ENCODE measurements around the gene FSTL1.
A peak's percentile ranks its signal among the peaks of the same experiment; 100 is the strongest.

The FSTL1 gene

GRCh38 chr3:120438665-120439370 lies 12.0 kb downstream of the FSTL1 start:
- no peak for DNase-seq

- DNase-seq = no peak
These were observed 12.6 kb downstream of the FSTL1 start for GRCh38 chr3:120438216-120438615.

- no peak for DNase-seq
These were observed 13.2 kb downstream of the FSTL1 start for GRCh38 chr3:120437559-120437958.

- DNase-seq = no peak
These were observed 14.2 kb downstream of the FSTL1 start for GRCh38 chr3:120436523-120437050.

GRCh38 chr3:120435621-120436020 lies 15.2 kb downstream of the FSTL1 start:
- DNase-seq = no peak

- no peak for DNase-seq
These were observed 17.0 kb downstream of the FSTL1 start for GRCh38 chr3:120433662-120434331.

- no peak for DNase-seq
These were observed 18.5 kb downstream of the FSTL1 start for GRCh38 chr3:120432150-120432860.

- no peak for DNase-seq
These were observed 20.9 kb downstream of the FSTL1 start for GRCh38 chr3:120429921-120430361.

GRCh38 chr3:120428924-120429323 lies 21.9 kb downstream of the FSTL1 start:
- no peak for DNase-seq

GRCh38 chr3:120427201-120427600 lies 23.6 kb downstream of the FSTL1 start:
- no peak for DNase-seq

GRCh38 chr3:120425572-120426250 lies 25.1 kb downstream of the FSTL1 start:
- DNase-seq = no peak

- no peak for DNase-seq
These were observed 25.7 kb downstream of the FSTL1 start for GRCh38 chr3:120424976-120425570.

- no peak for DNase-seq
These were observed 26.3 kb downstream of the FSTL1 start for GRCh38 chr3:120424506-120424905.

- no peak for DNase-seq
These were observed 27.4 kb downstream of the FSTL1 start for GRCh38 chr3:120423432-120423831.

- no peak for DNase-seq
These were observed 28.9 kb downstream of the FSTL1 start for GRCh38 chr3:120421926-120422325.

- DNase-seq = no peak
These were observed 29.8 kb downstream of the FSTL1 start for GRCh38 chr3:120420928-120421551.

- DNase-seq = no peak
These were observed 30.4 kb downstream of the FSTL1 start for GRCh38 chr3:120420360-120420759.

- no peak for DNase-seq
These were observed 31.0 kb downstream of the FSTL1 start for GRCh38 chr3:120419797-120420196.

GRCh38 chr3:120418866-120419490 lies 31.8 kb downstream of the FSTL1 start:
- no peak for DNase-seq

GRCh38 chr3:120418446-120418845 lies 32.3 kb downstream of the FSTL1 start:
- DNase-seq = no peak

GRCh38 chr3:120417272-120417911 lies 33.4 kb downstream of the FSTL1 start:
- peak; percentile 73 for DNase-seq

All from activated T-cell treated with anti-CD3 and anti-CD28 coated beads for 4 hours (primary cell).